Measurements from ENCODE around the gene OR51B4. TPM values are rescaled to one million over a fixed set of nuclear protein-coding genes. Genes with fewer than 3 reads are reported as not detected.

The OR51B4 gene
- total and polyA plus RNA-seq, 2 of the 13 experiments (the other 11 are each of a cell fraction or from before 2014, with no cell fraction given), result 0.11 to 0.33 TPM

GRCh38 chr11:5349550-5349949, 47.8 kb upstream of the OR51B4 start:
- H3K9me3 ChIP-seq (ENCODE audit: low read length), result no peaks in the 10 kb centered on the region
- in situ Hi-C loops (cut with HindIII; ENCODE audit: extremely low pct_ligation_motif_present, low pct_unique_long_range_greater_than_20kb), result no loop called here
- 0 out of 2 replicates have a peak, but pooled peaks have one; percentile 5 for TF ChIP-seq CEBPB (IDR thresholded peaks at IDR 0.05; ENCODE audit: borderline replicate concordance, low read depth, low read length)
- TF ChIP-seq ARNT2 (CRISPR knock-in tag; IDR thresholded peaks at IDR 0.05; ENCODE audit: low read depth), result no peak
- DNase-seq (ENCODE audit: low spot score) (no peak), ATAC-seq (no peak), FAIRE-seq (no peak)
- no peak overlapping the region for H3K27ac ChIP-seq (ENCODE audit: extremely low read length, insufficient read depth, low read length)
- H3K36me3 ChIP-seq (replicated peaks in 1 of 2; ENCODE audit: control insufficient read depth in 1 of 2, insufficient read depth in 2 of 2, low read length in 2 of 2), result no peaks in the 10 kb centered on the region
- ChIA-PET CTCF (ENCODE audit: low intra/inter-chr PET ratio, low total read pairs) (no interaction called here), POLR2A (no interaction called here)
- no peaks in the 10 kb centered on the region for H3K4me1 ChIP-seq (ENCODE audit: insufficient read depth, low read length)
- no peak overlapping the region for H3K4me2 ChIP-seq (ENCODE audit: low read depth, low read length)
- H3K27me3 ChIP-seq (ENCODE audit: control insufficient read depth in 1 of 2, insufficient read depth in 2 of 2, low read length in 2 of 2), result no peaks in the 10 kb centered on the region
- no peaks in the 10 kb centered on the region for H4K20me1 ChIP-seq (ENCODE audit: insufficient read depth, low read length)
- no peak overlapping the region for H3K4me3 ChIP-seq (replicated peaks in 1 of 3; ENCODE audit: insufficient read depth in 1 of 3, low read depth in 2 of 3, low read length in 3 of 3)
- no peak overlapping the region for H2AFZ ChIP-seq (ENCODE audit: low read length)
- 0% methylated on average over 1 of the region's 1 CpG for WGBS (ENCODE audit: low lambda C conversion rate)
- no peaks in the 10 kb centered on the region for H3K79me2 ChIP-seq (ENCODE audit: insufficient read depth, low read length)
- intact Hi-C loops (cut with micrococcal nuclease; ENCODE audit: unreplicated experiment), result no loop called here
- no peak overlapping the region for H3K9ac ChIP-seq (ENCODE audit: insufficient read depth, low read depth, low read length)
- no TSS peak for BruUV-seq (replicated peaks)

- BruUV-seq (replicated peaks), result no TSS peak
- Histone ChIP-seq H3K36me3 (replicated peaks in 1 of 2; ENCODE audit: control insufficient read depth in 1 of 2, insufficient read depth in 2 of 2, low read length in 2 of 2) (no peaks in the 10 kb centered on the region), H3K27me3 (ENCODE audit: control insufficient read depth in 1 of 2, insufficient read depth in 2 of 2, low read length in 2 of 2) (no peaks in the 10 kb centered on the region), H3K9me3 (ENCODE audit: low read length) (no peaks in the 10 kb centered on the region), H4K20me1 (ENCODE audit: insufficient read depth, low read length) (no peaks in the 10 kb centered on the region), H3K27ac (ENCODE audit: extremely low read length, insufficient read depth, low read length) (no peak overlapping the region), H3K4me1 (ENCODE audit: insufficient read depth, low read length) (no peaks in the 10 kb centered on the region), H3K79me2 (ENCODE audit: insufficient read depth, low read length) (no peaks in the 10 kb centered on the region), H3K4me3 (replicated peaks in 1 of 3; ENCODE audit: insufficient read depth in 1 of 3, low read depth in 2 of 3, low read length in 3 of 3) (no peak overlapping the region), H3K9ac (ENCODE audit: insufficient read depth, low read depth, low read length) (no peak overlapping the region), H3K4me2 (ENCODE audit: low read depth, low read length) (no peak overlapping the region), H2AFZ (ENCODE audit: low read length) (no peak overlapping the region)
- ATAC-seq, result no peak
- POLR2A ChIA-PET, result no interaction called here
- no peak for DNase-seq (ENCODE audit: low spot score)
- CTCF ChIA-PET (ENCODE audit: low intra/inter-chr PET ratio, low total read pairs), result no interaction called here
- in situ Hi-C loops (cut with HindIII; ENCODE audit: extremely low pct_ligation_motif_present, low pct_unique_long_range_greater_than_20kb), result no loop called here
- WGBS (ENCODE audit: low lambda C conversion rate), result 33% methylated on average over 3 of the region's 3 CpGs
- intact Hi-C loops (cut with micrococcal nuclease; ENCODE audit: unreplicated experiment), result no loop called here
- FAIRE-seq, result no peak
- TF ChIP-seq SKI (IDR thresholded peaks at IDR 0.05; ENCODE audit: partially characterized antibody) (no peak), TAF15 (IDR thresholded peaks at IDR 0.05; ENCODE audit: low read depth, low read length, poor library complexity, severe bottlenecking) (no peak), TOPORS (CRISPR knock-in tag; IDR thresholded peaks at IDR 0.05) (no peak), SP1 (IDR thresholded peaks at IDR 0.05) (no peak), SP1 (CRISPR knock-in tag; IDR thresholded peaks at IDR 0.05) (no peak), ZNF143 (CRISPR knock-in tag; IDR thresholded peaks at IDR 0.05) (no peak), FIP1L1 (IDR thresholded peaks at IDR 0.05; ENCODE audit: borderline replicate concordance, insufficient read depth, low read depth, low read length) (no peak), SP4 (CRISPR knock-in tag; IDR thresholded peaks at IDR 0.05) (no peak), SUZ12 (IDR thresholded peaks at IDR 0.05; ENCODE audit: low read depth, low read length) (no peak), ZNF292 (CRISPR knock-in tag; IDR thresholded peaks at IDR 0.05; ENCODE audit: borderline replicate concordance, low read depth) (no peak), CREM (IDR thresholded peaks at IDR 0.05) (no peak), CREM (CRISPR knock-in tag; IDR thresholded peaks at IDR 0.05) (no peak), MTA1 (CRISPR knock-in tag; IDR thresholded peaks at IDR 0.05; ENCODE audit: borderline replicate concordance) (no peak), ZNF44 (CRISPR knock-in tag; IDR thresholded peaks at IDR 0.05) (no peak), DPF2 (CRISPR knock-in tag; IDR thresholded peaks at IDR 0.05; ENCODE audit: borderline replicate concordance, low read depth) (no peak)
- TF ChIP-seq, protein P1, sequence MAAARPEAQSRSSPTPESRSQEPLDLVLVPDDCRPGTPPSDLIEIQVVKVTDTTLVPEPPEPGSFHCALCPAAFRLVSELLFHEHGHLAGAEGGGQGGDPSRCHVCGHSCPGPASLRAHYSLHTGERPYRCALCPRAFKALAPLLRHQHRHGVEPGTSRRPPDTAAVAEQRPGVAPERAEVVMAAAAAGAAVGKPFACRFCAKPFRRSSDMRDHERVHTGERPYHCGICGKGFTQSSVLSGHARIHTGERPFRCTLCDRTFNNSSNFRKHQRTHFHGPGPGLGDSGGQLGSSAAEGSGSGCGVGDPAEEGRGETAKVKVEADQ (CRISPR knock-in tag; IDR thresholded peaks at IDR 0.05; ENCODE audit: borderline replicate concordance), result no peak
- TF ChIP-seq, protein P2, sequence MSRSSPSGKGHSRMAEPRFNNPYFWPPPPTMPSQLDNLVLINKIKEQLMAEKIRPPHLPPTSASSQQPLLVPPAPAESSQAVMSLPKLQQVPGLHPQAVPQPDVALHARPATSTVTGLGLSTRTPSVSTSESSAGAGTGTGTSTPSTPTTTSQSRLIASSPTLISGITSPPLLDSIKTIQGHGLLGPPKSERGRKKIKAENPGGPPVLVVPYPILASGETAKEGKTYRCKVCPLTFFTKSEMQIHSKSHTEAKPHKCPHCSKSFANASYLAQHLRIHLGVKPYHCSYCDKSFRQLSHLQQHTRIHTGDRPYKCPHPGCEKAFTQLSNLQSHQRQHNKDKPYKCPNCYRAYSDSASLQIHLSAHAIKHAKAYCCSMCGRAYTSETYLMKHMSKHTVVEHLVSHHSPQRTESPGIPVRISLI (CRISPR knock-in tag; IDR thresholded peaks at IDR 0.05; ENCODE audit: borderline replicate concordance), result no peak
These were observed 46.9 kb upstream of the OR51B4 start for GRCh38 chr11:5348551-5349194.

Data from HepG2 (cell line).